ENCODE data around the gene OR10H4. TPM values are rescaled to one million over a fixed set of nuclear protein-coding genes. Genes with fewer than 3 reads are reported as not detected.

Gene OR10H4
- polyA plus RNA-seq, 1 donor (not counting 4 experiments of a cell fraction or from before 2014, with no cell fraction given): not detected

- no peaks in the 10 kb centered on the region for H3K36me3 ChIP-seq (ENCODE audit: control insufficient read depth in 2 of 2, extremely low read depth in 1 of 2, insufficient read depth in 2 of 2, low read length in 2 of 2)
- no peak for DNase-seq (ENCODE audit: low read depth, low spot score)
- H3K4me3 ChIP-seq (ENCODE audit: control insufficient read depth in 2 of 3, extremely low read depth in 1 of 3, insufficient read depth in 2 of 3, low read depth in 1 of 3, low read length in 3 of 3): no peak overlapping the region
- H3K9me3 ChIP-seq (ENCODE audit: control insufficient read depth, low read depth, low read length): no peaks in the 10 kb centered on the region
- FAIRE-seq: no peak
- H3K79me2 ChIP-seq (ENCODE audit: control insufficient read depth, insufficient read depth, low read length): no peaks in the 10 kb centered on the region
- no peak overlapping the region for H2AFZ ChIP-seq (ENCODE audit: control insufficient read depth, low read length)
- H3K9me1 ChIP-seq (ENCODE audit: control insufficient read depth, extremely low read depth, insufficient read depth, low read length): no peaks in the 10 kb centered on the region
- no peaks in the 10 kb centered on the region for H4K20me1 ChIP-seq (ENCODE audit: control insufficient read depth, extremely low read depth, insufficient read depth, low read length)
- dilution Hi-C loops (cut with MboI; ENCODE audit: extremely low pct_ligation_motif_present, low sequenced_read_pairs): no loop called here
- no peak overlapping the region for H3K4me2 ChIP-seq (ENCODE audit: control insufficient read depth, extremely low read depth, insufficient read depth, low read depth, low read length)
- H3K4me1 ChIP-seq (ENCODE audit: control insufficient read depth, extremely low read depth, insufficient read depth, low read length): no peaks in the 10 kb centered on the region
- H3K9ac ChIP-seq (ENCODE audit: control insufficient read depth, extremely low read depth, insufficient read depth, low read length): no peak overlapping the region
- H3K27me3 ChIP-seq (ENCODE audit: control insufficient read depth, extremely low read depth, insufficient read depth, low read length): no peaks in the 10 kb centered on the region
- no peak overlapping the region for H3K27ac ChIP-seq (ENCODE audit: control insufficient read depth, insufficient read depth, low read length)
- TF ChIP-seq CTCF (optimal IDR thresholded peaks at IDR 0.05 in 1 of 3, IDR thresholded peaks at IDR 0.05 in 1 of 3, conservative IDR thresholded peaks at IDR 0.05 in 1 of 3; ENCODE audit: extremely low read depth in 1 of 3, insufficient read depth in 2 of 3, low read length in 3 of 3) (no peak), EZH2 (IDR thresholded peaks at IDR 0.05; ENCODE audit: low read length) (no peak)
These were observed 43.2 kb downstream of the OR10H4 start for GRCh38 chr19:15992014-15992413.

- DNase-seq (ENCODE audit: low read depth, low spot score) (no peak), FAIRE-seq (no peak)
- TF ChIP-seq EZH2 (IDR thresholded peaks at IDR 0.05; ENCODE audit: low read length): no peak
- no peak for TF ChIP-seq CTCF (optimal IDR thresholded peaks at IDR 0.05 in 1 of 3, IDR thresholded peaks at IDR 0.05 in 1 of 3, conservative IDR thresholded peaks at IDR 0.05 in 1 of 3; ENCODE audit: extremely low read depth in 1 of 3, insufficient read depth in 2 of 3, low read length in 3 of 3)
- no peaks in the 10 kb centered on the region for H3K9me1 ChIP-seq (ENCODE audit: control insufficient read depth, extremely low read depth, insufficient read depth, low read length)
- H3K4me3 ChIP-seq (ENCODE audit: control insufficient read depth in 2 of 3, extremely low read depth in 1 of 3, insufficient read depth in 2 of 3, low read depth in 1 of 3, low read length in 3 of 3): no peak overlapping the region
- dilution Hi-C loops (cut with MboI; ENCODE audit: extremely low pct_ligation_motif_present, low sequenced_read_pairs): no loop called here
- no peaks in the 10 kb centered on the region for H3K4me1 ChIP-seq (ENCODE audit: control insufficient read depth, extremely low read depth, insufficient read depth, low read length)
- H3K36me3 ChIP-seq (ENCODE audit: control insufficient read depth in 2 of 2, extremely low read depth in 1 of 2, insufficient read depth in 2 of 2, low read length in 2 of 2): no peaks in the 10 kb centered on the region
- no peak overlapping the region for H3K4me2 ChIP-seq (ENCODE audit: control insufficient read depth, extremely low read depth, insufficient read depth, low read depth, low read length)
- H4K20me1 ChIP-seq (ENCODE audit: control insufficient read depth, extremely low read depth, insufficient read depth, low read length): no peaks in the 10 kb centered on the region
- no peaks in the 10 kb centered on the region for H3K79me2 ChIP-seq (ENCODE audit: control insufficient read depth, insufficient read depth, low read length)
- no peak overlapping the region for H2AFZ ChIP-seq (ENCODE audit: control insufficient read depth, low read length)
- no peaks in the 10 kb centered on the region for H3K27me3 ChIP-seq (ENCODE audit: control insufficient read depth, extremely low read depth, insufficient read depth, low read length)
- no peaks in the 10 kb centered on the region for H3K9me3 ChIP-seq (ENCODE audit: control insufficient read depth, low read depth, low read length)
- H3K9ac ChIP-seq (ENCODE audit: control insufficient read depth, extremely low read depth, insufficient read depth, low read length): no peak overlapping the region
- no peak overlapping the region for H3K27ac ChIP-seq (ENCODE audit: control insufficient read depth, insufficient read depth, low read length)
These were observed 46.7 kb downstream of the OR10H4 start for GRCh38 chr19:15995536-15995935.

Measured in keratinocyte (primary cell).